ENCODE measurements around the gene CTNNBIP1.

GRCh38 chr1:9946315-9946714 lies 36.2 kb upstream of the CTNNBIP1 start:
- TF ChIP-seq, protein P1, sequence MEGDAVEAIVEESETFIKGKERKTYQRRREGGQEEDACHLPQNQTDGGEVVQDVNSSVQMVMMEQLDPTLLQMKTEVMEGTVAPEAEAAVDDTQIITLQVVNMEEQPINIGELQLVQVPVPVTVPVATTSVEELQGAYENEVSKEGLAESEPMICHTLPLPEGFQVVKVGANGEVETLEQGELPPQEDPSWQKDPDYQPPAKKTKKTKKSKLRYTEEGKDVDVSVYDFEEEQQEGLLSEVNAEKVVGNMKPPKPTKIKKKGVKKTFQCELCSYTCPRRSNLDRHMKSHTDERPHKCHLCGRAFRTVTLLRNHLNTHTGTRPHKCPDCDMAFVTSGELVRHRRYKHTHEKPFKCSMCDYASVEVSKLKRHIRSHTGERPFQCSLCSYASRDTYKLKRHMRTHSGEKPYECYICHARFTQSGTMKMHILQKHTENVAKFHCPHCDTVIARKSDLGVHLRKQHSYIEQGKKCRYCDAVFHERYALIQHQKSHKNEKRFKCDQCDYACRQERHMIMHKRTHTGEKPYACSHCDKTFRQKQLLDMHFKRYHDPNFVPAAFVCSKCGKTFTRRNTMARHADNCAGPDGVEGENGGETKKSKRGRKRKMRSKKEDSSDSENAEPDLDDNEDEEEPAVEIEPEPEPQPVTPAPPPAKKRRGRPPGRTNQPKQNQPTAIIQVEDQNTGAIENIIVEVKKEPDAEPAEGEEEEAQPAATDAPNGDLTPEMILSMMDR (IDR thresholded peaks at IDR 0.05) = no peak
- no peak for TF ChIP-seq POLR2A (IDR thresholded peaks at IDR 0.05)
- TF ChIP-seq EP300 (IDR thresholded peaks at IDR 0.05) = no peak

Measured in sigmoid colon (tissue), 4 donors.